PC-9 (cell line): ENCODE data around the gene IQSEC1. TPM values are rescaled to one million over a fixed set of nuclear protein-coding genes. Genes with fewer than 3 reads are reported as not detected.
A peak's percentile ranks its signal among the peaks of the same experiment; 100 is the strongest.

Experiments used
- BruUV-seq: library from RNA; stranded (reverse); fragments of 400-500 nt; replicated peaks from 2 replicates; lab custom pipeline; 2021; lab: Mats Ljungman, UMichigan
- CTCF ChIA-PET: fragments of 300-600 bp; sonication (Branson Sonifier 250); formaldehyde crosslinking; loops from one replicate; lab custom pipeline; 2022; ENCODE audit warnings: antibody characterized with exemption; lab: Charles Lee
- POLR2A ChIA-PET: fragments of 300-600 bp; sonication (Branson Sonifier 250); formaldehyde crosslinking; loops from one replicate; lab custom pipeline; 2022; ENCODE audit warnings: antibody characterized with exemption; ENCODE audit not compliant: unreplicated experiment; lab: Charles Lee
- DNase-seq, 2 experiments: peaks; one replicate each; pipeline versions ENCODE4 v3.0.0 to v3.0.0-alpha.2; 2015 to 2022; ENCODE audit warnings: mixed read lengths in 1 of 2
- H2AFZ ChIP-seq: fragments of 200-600 bp; sonication (generic); 2 replicates; pipeline ENCODE4 v1.8.1; 2017; ENCODE audit warnings: antibody characterized with exemption
- H3F3A ChIP-seq: fragments of 200-600 bp; sonication (generic); 2 replicates; pipeline ENCODE4 v1.8.1; 2017; ENCODE audit warnings: antibody characterized with exemption, mild to moderate bottlenecking, low read depth; ENCODE audit not compliant: insufficient read depth
- H3K27ac ChIP-seq: fragments of 200-600 bp; sonication (generic); 2 replicates; pipeline ENCODE4 v1.6.1; 2016; ENCODE audit warnings: mixed run types
- H3K27me3 ChIP-seq: fragments of 200-600 bp; sonication (generic); 2 replicates; pipeline ENCODE4 v1.6.1; 2016; ENCODE audit warnings: low read depth, mixed run types; ENCODE audit not compliant: insufficient read depth
- H3K36me3 ChIP-seq: fragments of 200-600 bp; sonication (generic); 2 replicates; pipeline ENCODE4 v1.6.1; 2016; ENCODE audit warnings: low read depth, mixed run types
- H3K4me1 ChIP-seq: fragments of 200-600 bp; sonication (generic); replicated peaks from 2 replicates; pipeline ENCODE4 v1.6.1; 2016; ENCODE audit warnings: mixed run types; ENCODE audit not compliant: insufficient read depth
- H3K4me2 ChIP-seq: fragments of 200-600 bp; sonication (generic); 2 replicates; pipeline ENCODE4 v1.6.1; 2017; ENCODE audit warnings: mixed run types
- H3K4me3 ChIP-seq: fragments of 200-600 bp; sonication (generic); 2 replicates; pipeline ENCODE4 v1.6.1; 2016; ENCODE audit warnings: mixed run types
- H3K79me2 ChIP-seq: fragments of 200-600 bp; sonication (generic); 2 replicates; pipeline ENCODE4 v1.6.1; 2017; ENCODE audit warnings: low read depth, mixed run types
- H3K9me2 ChIP-seq: fragments of 200-600 bp; sonication (generic); 2 replicates; pipeline ENCODE4 v1.8.1; 2017; ENCODE audit warnings: mild to moderate bottlenecking; ENCODE audit not compliant: insufficient read depth
- H3K9me3 ChIP-seq: fragments of 200-600 bp; sonication (generic); 2 replicates; pipeline ENCODE4 v1.8.1; 2016; ENCODE audit warnings: low read depth; ENCODE audit not compliant: insufficient read depth
- H4K20me1 ChIP-seq: fragments of 200-600 bp; sonication (generic); 2 replicates; pipeline ENCODE4 v1.8.1; 2017; ENCODE audit not compliant: insufficient read depth
- CTCF ChIP-seq: fragments of 200-600 bp; sonication (generic); conservative IDR thresholded peaks from 2 replicates; pipeline ENCODE4 v1.6.1; 2017; ENCODE audit warnings: mixed run types, antibody characterized with exemption, mild to moderate bottlenecking, moderate library complexity
- EZH2 ChIP-seq: fragments of 200-600 bp; sonication (generic); IDR thresholded peaks from 2 replicates; pipeline ENCODE4 v1.8.0; 2017; ENCODE audit warnings: antibody characterized with exemption, low read depth
- intact Hi-C: fragments of 100-400 bp; cut with micrococcal nuclease; formaldehyde crosslinking; loops from one replicate; pipeline ENCODE4 v1.10.0; 2022; ENCODE audit not compliant: unreplicated experiment
- total RNA-seq: library from RNA; stranded (reverse); gene quantifications from 2 replicates; pipeline ENCODE4 v1.2.3, GENCODE V29; 2021

Gene IQSEC1
- total RNA-seq, 1 experiment from 2014 or later: 30.7 TPM

- no TSS peak for BruUV-seq
- H3K79me2 ChIP-seq: peaks cover 4% of the 10 kb centered on the region; the same call in 1 of the 2 replicates
- POLR2A ChIA-PET: no interaction called here
These were observed 116.9 kb downstream of the IQSEC1 start for GRCh38 chr3:12956316-12956660.

GRCh38 chr3:12955651-12956315, 117.4 kb downstream of the IQSEC1 start:
- Histone ChIP-seq H3F3A (no peaks in the 10 kb centered on the region), H3K27me3 (no peaks in the 10 kb centered on the region), H2AFZ (no peak overlapping the region), H3K79me2 (peaks cover 2% of the 10 kb centered on the region; the same call in 1 of the 2 replicates), H3K4me3 (no peak overlapping the region), H3K4me1 (no peaks in the 10 kb centered on the region; the same call in 1 of the 2 replicates), H3K9me2 (no peaks in the 10 kb centered on the region), H3K9me3 (no peaks in the 10 kb centered on the region), H3K4me2 (no peak overlapping the region), H3K36me3 (no peaks in the 10 kb centered on the region), H4K20me1 (peaks cover 76% of the 10 kb centered on the region), H3K27ac (no peak overlapping the region)
- TF ChIP-seq CTCF (no peak), EZH2 (no peak)
- POLR2A ChIA-PET: interaction anchor here (0.6 kb wide), 1 partner anchor 155 kb away, joined by 3 read pairs; no protein-coding TSS in a partner anchor
- CTCF ChIA-PET: no interaction called here
- no TSS peak for BruUV-seq
- intact Hi-C loops: no loop called here
- no peak for DNase-seq

More at GRCh38 chr3:12956316-12956660, 116.9 kb downstream of the IQSEC1 start:
- DNase-seq: no peak
- H3K9me2 ChIP-seq: no peaks in the 10 kb centered on the region
- H3K36me3 ChIP-seq: no peaks in the 10 kb centered on the region
- H3K27me3 ChIP-seq: no peaks in the 10 kb centered on the region
- no peak overlapping the region for H3K4me3 ChIP-seq
- CTCF ChIA-PET: no interaction called here
- intact Hi-C loops: no loop called here
- H3K9me3 ChIP-seq: no peaks in the 10 kb centered on the region
- H3K4me1 ChIP-seq: no peaks in the 10 kb centered on the region; the same call in 1 of the 2 replicates
- H3K27ac ChIP-seq: no peak overlapping the region
- TF ChIP-seq EZH2: no peak
- TF ChIP-seq CTCF: no peak
- no peak overlapping the region for H3K4me2 ChIP-seq
- peaks cover 78% of the 10 kb centered on the region for H4K20me1 ChIP-seq
- no peak overlapping the region for H2AFZ ChIP-seq
- H3F3A ChIP-seq: no peaks in the 10 kb centered on the region

- Histone ChIP-seq H3K27me3 (no peaks in the 10 kb centered on the region), H4K20me1 (peaks cover 72% of the 10 kb centered on the region)
These were observed 118.2 kb downstream of the IQSEC1 start for GRCh38 chr3:12954891-12955650.

More at GRCh38 chr3:12954891-12955650, 118.2 kb downstream of the IQSEC1 start:
- ChIA-PET POLR2A (interaction anchor here (0.6 kb wide), 1 partner anchor 156 kb away, joined by 3 read pairs; no protein-coding TSS in a partner anchor), CTCF (no interaction called here)
- no peak overlapping the region for H2AFZ ChIP-seq
- no peaks in the 10 kb centered on the region; the same call in 1 of the 2 replicates for H3K4me1 ChIP-seq
- H3K9me3 ChIP-seq: no peaks in the 10 kb centered on the region
- H3K79me2 ChIP-seq: peaks cover 2% of the 10 kb centered on the region; the same call in 1 of the 2 replicates
- BruUV-seq: no TSS peak
- H3F3A ChIP-seq: no peaks in the 10 kb centered on the region
- no peak overlapping the region for H3K4me3 ChIP-seq
- TF ChIP-seq EZH2: no peak
- no peak for TF ChIP-seq CTCF
- peak in 1 of 2 experiments; percentile 79 for DNase-seq
- H3K4me2 ChIP-seq: no peak overlapping the region
- no peak overlapping the region for H3K27ac ChIP-seq
- intact Hi-C loops: no loop called here
- H3K36me3 ChIP-seq: no peaks in the 10 kb centered on the region
- H3K9me2 ChIP-seq: no peaks in the 10 kb centered on the region
